Loucy (cell line): ENCODE data around the gene LMX1B.

Experiments used
- EZH2phosphoT487 ChIP-seq: fragments of 200-600 bp; IDR thresholded peaks from 2 replicates; pipeline ENCODE4 v1.6.1; 2018; ENCODE audit warnings: antibody characterized with exemption, mild to moderate bottlenecking, moderate library complexity, borderline replicate concordance
- TF ChIP-seq, protein P1 (sequence below): fragments of 200-600 bp; sonication (generic); conservative IDR thresholded peaks from 2 replicates; pipeline ENCODE4 v1.5.1; 2014; ENCODE audit warnings: mild to moderate bottlenecking, antibody characterized with exemption, low read length

DNA sequence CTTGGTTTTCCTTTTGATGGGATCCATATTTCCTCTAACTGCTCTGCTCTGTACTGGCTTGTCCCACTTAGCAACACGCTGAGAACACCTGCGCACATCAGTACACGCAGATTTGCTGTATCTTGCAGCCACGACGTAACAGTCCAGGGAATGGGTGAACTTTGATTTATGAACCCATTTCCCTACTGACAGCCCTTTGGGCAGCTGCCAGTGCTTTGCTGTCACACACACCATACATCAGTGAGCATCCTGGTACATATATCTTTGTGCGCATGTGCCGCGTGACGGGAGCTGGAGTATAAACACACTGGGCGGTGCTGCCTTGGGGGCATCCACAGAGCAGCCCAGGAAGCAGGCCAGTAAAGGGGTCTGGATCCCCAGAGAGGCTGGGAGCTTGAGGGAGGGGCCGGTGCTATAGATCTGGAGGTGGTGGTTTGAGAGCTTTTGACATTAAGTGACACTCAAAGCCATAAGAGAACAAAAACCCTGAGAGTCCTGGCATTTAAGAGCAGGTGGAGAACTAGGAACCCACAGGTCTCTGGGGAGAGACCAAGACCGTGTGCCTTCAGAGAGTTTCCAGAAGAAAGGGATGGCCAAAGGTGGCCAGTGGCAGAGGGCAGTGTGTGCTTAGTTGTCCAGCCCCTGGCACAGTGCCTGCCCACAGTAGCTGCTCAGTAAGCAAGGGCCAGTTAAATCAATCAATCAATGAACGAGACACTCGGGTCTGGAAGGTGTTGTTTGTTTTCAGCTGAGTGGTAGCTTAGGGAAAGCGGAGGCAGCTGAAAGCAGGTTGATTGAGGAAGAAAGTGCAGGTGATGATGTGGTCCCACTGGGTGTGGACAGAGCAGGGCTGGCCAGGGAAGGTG is 53.7 kb downstream of the LMX1B start:
- TF ChIP-seq, protein P1, sequence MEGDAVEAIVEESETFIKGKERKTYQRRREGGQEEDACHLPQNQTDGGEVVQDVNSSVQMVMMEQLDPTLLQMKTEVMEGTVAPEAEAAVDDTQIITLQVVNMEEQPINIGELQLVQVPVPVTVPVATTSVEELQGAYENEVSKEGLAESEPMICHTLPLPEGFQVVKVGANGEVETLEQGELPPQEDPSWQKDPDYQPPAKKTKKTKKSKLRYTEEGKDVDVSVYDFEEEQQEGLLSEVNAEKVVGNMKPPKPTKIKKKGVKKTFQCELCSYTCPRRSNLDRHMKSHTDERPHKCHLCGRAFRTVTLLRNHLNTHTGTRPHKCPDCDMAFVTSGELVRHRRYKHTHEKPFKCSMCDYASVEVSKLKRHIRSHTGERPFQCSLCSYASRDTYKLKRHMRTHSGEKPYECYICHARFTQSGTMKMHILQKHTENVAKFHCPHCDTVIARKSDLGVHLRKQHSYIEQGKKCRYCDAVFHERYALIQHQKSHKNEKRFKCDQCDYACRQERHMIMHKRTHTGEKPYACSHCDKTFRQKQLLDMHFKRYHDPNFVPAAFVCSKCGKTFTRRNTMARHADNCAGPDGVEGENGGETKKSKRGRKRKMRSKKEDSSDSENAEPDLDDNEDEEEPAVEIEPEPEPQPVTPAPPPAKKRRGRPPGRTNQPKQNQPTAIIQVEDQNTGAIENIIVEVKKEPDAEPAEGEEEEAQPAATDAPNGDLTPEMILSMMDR: no peak
- no peak for TF ChIP-seq EZH2phosphoT487
